T follicular helper cell (primary cell): ENCODE measurements around the gene SLC9C2.
"Not testable (repeated sequence)": the region's sequence is repeated elsewhere in the genome, so short reads cannot be mapped to it uniquely, and the experiment has no call there.

Experiments used
- DNase-seq: peaks from one replicate; pipeline ENCODE4 v3.0.0-alpha.2; 2020; ENCODE audit warnings: low read depth

SLC9C2 gene

DNA sequence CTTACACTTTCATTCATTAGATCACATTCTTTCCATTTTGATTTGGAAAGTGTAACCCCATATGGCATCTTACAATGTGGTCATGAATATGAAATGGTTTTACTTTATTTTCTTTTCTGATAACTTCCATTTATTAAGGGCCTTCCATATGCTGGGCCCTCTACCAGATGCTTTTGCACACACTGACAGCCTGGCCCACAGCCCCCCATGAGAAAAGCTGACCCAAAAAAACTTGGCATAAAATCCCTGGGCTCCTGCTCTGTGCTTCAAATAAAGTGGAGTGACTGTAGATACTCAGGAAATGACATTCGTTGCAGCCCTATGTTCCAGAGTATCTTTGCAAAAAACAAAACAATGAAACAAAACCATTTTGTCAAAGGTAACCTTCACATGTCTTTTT is 76.9 kb downstream of the SLC9C2 start:
- no peak for DNase-seq

DNA sequence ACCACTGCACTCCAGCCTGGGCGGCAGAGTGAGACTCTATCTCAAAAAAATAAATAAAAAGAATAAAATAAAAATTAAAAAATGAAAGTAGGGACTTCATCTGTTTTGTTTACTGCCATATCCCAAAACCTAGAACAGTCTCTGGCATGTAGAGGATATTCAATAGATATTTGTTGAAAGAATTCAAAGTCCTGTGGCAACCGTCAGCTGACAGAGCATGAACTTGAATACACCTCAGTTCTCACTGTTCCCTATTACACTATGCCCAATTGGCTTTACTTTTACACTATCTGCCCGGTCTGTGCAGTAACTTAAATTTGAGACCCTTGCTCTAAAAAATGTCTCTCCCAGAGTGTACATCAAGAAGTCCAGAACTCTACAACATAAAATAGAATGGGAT is 79.5 kb downstream of the SLC9C2 start:
- no peak for DNase-seq

- DNase-seq, result no peak
Measured at GRCh38 chr1:173520799-173521198, 82.1 kb downstream of the SLC9C2 start.

DNA sequence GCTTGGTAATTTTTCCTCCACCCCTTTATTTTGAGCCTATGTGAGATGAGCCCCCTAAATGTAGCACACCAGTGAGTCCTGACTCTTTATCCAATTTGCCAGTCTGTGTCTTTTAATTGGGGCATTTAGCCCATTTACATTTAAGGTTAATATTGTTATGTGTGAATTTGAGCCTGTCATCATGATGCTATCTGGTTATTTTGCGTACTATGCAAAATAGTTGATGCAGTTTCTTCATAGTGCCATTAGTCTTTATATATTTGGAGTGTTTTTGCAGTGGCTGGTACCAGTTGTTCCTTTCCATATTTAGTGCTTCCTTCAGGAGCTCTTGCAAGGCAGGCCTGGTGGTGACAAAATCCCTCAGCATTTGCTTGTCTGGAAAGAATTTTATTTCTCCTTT is 88.4 kb downstream of the SLC9C2 start:
- DNase-seq, result not testable (repeated sequence)

- no peak for DNase-seq
Measured at GRCh38 chr1:173509797-173510196, 93.1 kb downstream of the SLC9C2 start.

DNA sequence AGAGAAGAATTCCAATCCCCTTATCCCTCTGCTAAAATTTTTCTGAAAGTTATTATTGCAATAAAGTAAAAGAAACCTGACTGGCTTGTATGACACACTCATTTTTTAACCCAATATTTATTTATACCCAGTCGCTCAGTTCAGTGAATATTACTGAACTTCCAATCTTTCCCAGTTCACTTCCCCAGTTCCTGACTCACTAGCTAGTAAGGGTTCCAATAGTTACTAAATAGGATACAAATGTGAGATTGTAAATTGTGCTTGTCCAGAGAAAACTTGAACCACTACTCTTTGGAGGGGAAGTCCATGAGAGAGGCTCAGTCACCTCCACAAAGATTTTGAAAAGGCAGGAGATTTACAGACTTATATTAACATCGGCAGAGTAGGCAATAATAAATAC is 94.3 kb downstream of the SLC9C2 start:
- DNase-seq, result no peak

DNA sequence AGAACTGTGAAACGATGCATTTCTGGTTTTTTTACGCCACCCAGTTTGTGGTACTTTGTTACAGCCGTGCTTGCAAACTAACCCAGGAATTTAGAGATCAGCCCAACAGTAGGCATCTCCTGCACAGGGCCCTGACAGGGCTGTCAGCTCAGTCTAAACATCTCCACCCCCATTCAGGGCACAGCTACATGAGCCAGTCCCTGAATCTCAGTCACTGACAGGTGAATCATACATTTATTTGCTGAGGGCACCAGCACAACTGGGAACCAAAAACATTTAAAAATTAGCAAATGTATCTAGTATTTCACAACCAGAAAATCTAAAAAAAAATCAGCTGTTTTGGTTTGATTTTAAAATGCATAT is 95.0 kb downstream of the SLC9C2 start:
- DNase-seq, result no peak

GRCh38 chr1:173507205-173507846 is 95.5 kb downstream of the SLC9C2 start:
- no peak for DNase-seq

DNA sequence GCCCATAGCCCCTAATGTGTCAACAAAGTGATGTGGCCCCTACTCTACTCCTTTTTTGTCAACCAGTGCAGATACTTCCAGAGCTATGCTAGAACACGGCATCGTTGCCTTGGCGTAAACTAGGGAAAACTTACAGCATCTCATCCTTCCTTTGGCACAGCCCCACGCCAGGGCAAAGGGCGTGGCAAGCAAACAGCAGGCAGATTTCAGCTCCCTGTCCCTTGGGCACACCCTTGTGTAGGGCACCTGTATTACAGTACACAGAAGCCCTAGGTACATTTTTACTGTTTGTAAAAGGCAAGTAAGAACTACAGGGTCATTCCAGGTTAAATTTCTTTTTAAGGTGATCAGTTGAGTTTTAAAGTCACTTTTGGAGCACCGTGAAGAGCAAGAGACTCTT is 96.4 kb downstream of the SLC9C2 start:
- no peak for DNase-seq

DNA sequence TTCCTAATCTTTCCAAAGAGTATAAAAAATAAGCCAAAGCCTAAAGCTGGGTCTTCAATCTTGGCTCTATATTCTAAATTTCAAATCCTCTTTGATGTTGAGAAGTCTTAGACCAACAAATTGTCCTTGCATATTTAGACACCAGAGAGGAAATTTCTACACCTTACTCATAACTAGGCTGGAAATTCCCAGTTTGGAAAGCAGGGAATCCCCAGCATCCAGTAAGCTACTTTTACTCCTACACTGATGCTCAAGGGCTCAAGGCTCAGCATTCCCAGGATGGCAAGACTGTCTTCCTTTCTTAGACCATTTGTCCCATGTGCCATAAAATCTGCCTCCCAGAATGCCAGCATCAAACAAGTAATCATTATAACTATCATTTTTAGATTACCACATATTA is 97.5 kb downstream of the SLC9C2 start:
- no peak for DNase-seq

DNA sequence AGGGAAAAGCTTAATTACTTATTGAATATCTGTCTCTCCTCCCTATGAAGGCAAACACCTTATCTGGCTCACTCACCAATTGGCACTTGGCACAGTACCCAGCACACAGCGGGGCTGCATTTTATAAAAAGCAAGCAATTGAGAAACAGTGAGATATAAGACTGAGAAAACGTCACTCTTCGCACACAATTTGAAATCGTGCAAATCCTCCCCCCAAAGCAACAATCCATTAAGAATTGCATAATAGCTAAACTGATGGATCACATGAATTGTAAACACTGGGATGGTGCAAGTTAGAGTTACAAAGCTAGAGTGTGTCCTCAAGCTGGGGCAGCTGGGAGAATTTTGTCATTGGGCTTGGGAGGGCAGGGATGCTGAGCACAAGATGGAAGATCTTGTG is 98.6 kb downstream of the SLC9C2 start:
- no peak for DNase-seq

- no peak for DNase-seq
Measured at GRCh38 chr1:173503391-173503790, 99.5 kb downstream of the SLC9C2 start.

GRCh38 chr1:173502104-173502503 is 100.8 kb downstream of the SLC9C2 start:
- no peak for DNase-seq

GRCh38 chr1:173499729-173500128 is 103.1 kb downstream of the SLC9C2 start:
- DNase-seq, result no peak

DNA sequence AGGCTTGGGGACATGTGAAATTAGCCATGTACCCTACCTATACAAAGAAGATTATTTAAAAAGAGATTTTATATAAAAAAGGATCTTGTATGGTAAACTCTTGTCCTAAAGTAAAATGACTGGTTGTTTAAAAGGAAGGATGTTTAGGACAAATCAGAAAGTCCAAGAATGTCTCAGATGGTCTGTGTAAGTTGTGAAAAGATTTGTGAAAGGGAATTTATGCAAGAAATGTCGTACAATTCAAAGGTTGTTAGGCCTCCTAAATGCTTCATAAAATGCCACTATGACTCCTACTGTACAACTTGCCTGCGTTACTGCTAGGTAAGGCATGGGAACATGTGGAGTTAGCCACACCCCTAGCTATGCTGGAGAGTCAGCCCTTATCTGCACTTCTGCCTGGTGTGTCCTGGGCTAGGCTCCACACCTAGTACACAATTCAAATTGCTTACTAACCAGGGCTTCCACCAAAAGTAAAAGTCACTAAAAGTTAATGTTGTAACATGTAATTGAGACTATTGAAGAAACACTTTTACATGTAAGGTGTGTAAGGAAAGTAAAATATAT is 106.0 kb downstream of the SLC9C2 start:
- DNase-seq, result no peak

GRCh38 chr1:173495609-173496267 is 107.1 kb downstream of the SLC9C2 start:
- no peak for DNase-seq

- DNase-seq, result not testable (repeated sequence)
Measured at GRCh38 chr1:173493125-173493524, 109.7 kb downstream of the SLC9C2 start.

DNA sequence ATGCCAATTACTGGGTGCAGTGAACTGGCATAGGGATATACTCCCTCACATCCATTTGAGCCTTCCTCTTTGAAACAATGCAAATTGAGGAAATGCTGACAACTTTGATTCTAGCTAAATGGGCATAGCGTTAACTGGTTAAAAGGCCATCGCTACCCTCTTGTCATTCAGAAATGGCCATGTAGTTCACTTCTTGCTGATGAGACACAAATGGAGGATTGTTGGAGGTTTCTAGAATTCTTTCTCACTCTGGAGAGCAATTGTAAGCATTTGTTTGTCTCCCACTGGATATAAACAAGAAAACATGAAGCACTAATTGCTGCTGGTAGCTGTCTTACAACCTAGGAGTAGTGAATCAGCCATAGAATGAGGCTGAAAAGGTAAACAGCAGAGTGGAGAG is 111.4 kb downstream of the SLC9C2 start:
- no peak for DNase-seq

- DNase-seq, result no peak
Measured at GRCh38 chr1:173489929-173490328, 112.9 kb downstream of the SLC9C2 start.

DNA sequence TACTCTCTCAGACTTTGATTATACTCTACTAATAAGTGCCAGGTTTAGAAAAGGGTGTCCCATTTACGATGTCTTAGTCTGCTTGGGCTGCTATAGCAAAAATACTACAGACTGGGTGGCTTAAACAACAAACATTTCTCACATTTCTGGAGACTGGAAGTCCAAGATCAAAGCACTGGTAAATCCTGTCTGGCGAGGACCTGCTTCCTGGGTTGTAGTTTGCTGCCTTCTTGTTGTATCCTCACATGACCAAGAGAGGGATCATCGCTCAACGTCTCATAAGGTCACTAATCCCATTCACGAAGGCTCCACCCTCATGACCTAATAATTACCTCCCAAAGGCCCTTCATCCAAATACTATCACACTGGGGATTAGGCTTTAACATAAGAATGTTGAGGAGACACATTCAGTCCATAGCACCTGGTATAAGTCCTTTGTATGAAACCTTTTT is 113.7 kb downstream of the SLC9C2 start:
- DNase-seq, result no peak

- no peak for DNase-seq
Measured at GRCh38 chr1:173488001-173488400, 114.9 kb downstream of the SLC9C2 start.

DNA sequence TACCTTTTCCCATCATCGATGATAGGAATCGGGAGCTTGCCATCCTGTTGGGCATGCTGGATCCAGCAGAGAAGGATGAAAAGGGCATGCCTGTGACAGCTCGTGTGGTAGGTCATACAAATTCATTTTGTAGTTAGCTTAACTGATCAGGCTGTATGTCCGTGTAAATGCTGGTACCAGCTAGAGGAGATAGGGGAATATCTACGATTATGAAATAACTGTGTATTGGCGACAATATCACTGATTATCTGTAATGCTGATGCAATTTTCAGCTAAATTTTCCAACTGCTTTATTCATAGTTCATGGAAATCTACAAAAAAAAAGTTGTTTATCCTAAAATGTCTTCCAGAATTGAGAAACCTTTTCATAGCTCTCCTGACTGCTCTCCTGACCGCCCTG is 117.5 kb downstream of the SLC9C2 start:
- DNase-seq, result no peak

DNA sequence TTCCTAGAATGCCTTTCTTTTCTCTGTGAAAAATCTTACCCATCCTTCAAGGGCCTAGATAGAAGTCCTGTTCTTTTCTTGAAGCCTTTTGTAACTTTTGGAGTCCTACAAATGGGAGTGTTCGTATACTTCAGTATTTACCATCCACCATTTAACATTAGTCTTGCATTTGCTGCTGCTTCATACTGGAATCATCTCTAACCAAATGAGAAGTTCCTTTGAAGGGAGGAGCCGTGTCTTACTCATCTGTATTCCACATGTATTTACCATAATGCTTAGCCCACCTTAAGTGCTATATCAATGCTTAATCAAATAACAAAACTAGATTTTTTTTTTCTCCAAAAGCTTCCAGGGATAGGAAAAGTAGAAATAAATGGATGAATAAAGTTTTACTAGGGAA is 118.6 kb downstream of the SLC9C2 start:
- no peak for DNase-seq

GRCh38 chr1:173482683-173483082 is 120.2 kb downstream of the SLC9C2 start:
- no peak for DNase-seq
